ENCODE results near the gene ECHDC3.

- TF ChIP-seq POLR2A (IDR thresholded peaks at IDR 0.05; ENCODE audit: low read depth, low read length) (no peak), CTCF (conservative IDR thresholded peaks at IDR 0.05; ENCODE audit: low read depth, low read length) (no peak), MAZ (IDR thresholded peaks at IDR 0.05; ENCODE audit: borderline replicate concordance, low read depth, low read length) (no peak), CHD1 (IDR thresholded peaks at IDR 0.05; ENCODE audit: low read depth, low read length) (no peak), CEBPB (IDR thresholded peaks at IDR 0.05; ENCODE audit: low read depth, low read length) (no peak), RAD21 (IDR thresholded peaks at IDR 0.05; ENCODE audit: low read length) (no peak), MAFK (IDR thresholded peaks at IDR 0.05; ENCODE audit: low read depth, low read length) (no peak), RCOR1 (IDR thresholded peaks at IDR 0.05; ENCODE audit: insufficient replicate concordance, low read length) (no peak), MXI1 (IDR thresholded peaks at IDR 0.05; ENCODE audit: borderline replicate concordance, low read depth, low read length) (no peak)
- TF ChIP-seq, protein P1, sequence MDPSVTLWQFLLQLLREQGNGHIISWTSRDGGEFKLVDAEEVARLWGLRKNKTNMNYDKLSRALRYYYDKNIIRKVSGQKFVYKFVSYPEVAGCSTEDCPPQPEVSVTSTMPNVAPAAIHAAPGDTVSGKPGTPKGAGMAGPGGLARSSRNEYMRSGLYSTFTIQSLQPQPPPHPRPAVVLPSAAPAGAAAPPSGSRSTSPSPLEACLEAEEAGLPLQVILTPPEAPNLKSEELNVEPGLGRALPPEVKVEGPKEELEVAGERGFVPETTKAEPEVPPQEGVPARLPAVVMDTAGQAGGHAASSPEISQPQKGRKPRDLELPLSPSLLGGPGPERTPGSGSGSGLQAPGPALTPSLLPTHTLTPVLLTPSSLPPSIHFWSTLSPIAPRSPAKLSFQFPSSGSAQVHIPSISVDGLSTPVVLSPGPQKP (IDR thresholded peaks at IDR 0.05; ENCODE audit: borderline replicate concordance, low read depth, low read length), result no peak
These were observed 41.6 kb upstream of the ECHDC3 start for GRCh38 chr10:11700539-11700938.

Data from IMR-90 (cell line).